GM23338 (cell line): Measurements from ENCODE around the gene MFGE8. TPM values are rescaled to one million over a fixed set of nuclear protein-coding genes. Genes with fewer than 3 reads are reported as not detected.

Source experiments
- ATAC-seq: fragments of 200-7000 bp; cut with Tn5 transposase; 3 replicates; pipeline ENCODE4 v1.9.1; 2020
- DNase-seq: peaks from one replicate; pipeline ENCODE4 v3.0.0-alpha.2; 2015; ENCODE audit warnings: low spot score
- H2AFZ ChIP-seq: fragments of 200-600 bp; sonication (generic); 2 replicates; pipeline ENCODE4 v1.8.0; 2016; ENCODE audit warnings: antibody characterized with exemption, mild to moderate bottlenecking, moderate library complexity
- H3F3A ChIP-seq: fragments of 200-600 bp; sonication (generic); replicated peaks from 2 replicates; pipeline ENCODE4 v1.8.0; 2017; ENCODE audit warnings: antibody characterized with exemption, mixed run types, low read depth
- H3K27ac ChIP-seq: fragments of 200-600 bp; sonication (generic); 2 replicates; pipeline ENCODE4 v1.6.1; 2016; ENCODE audit warnings: low read depth
- H3K27me3 ChIP-seq: fragments of 200-600 bp; sonication (generic); 2 replicates; pipeline ENCODE4 v1.8.0; 2016; ENCODE audit warnings: mild to moderate bottlenecking, mixed run types, moderate library complexity; ENCODE audit not compliant: insufficient read depth
- H3K36me3 ChIP-seq: fragments of 200-600 bp; sonication (generic); 2 replicates; pipeline ENCODE4 v1.8.0; 2016; ENCODE audit warnings: mild to moderate bottlenecking; ENCODE audit not compliant: insufficient read depth
- H3K4me1 ChIP-seq: fragments of 200-600 bp; sonication (generic); 2 replicates; pipeline ENCODE4 v1.8.0; 2016; ENCODE audit warnings: mild to moderate bottlenecking, moderate library complexity; ENCODE audit not compliant: insufficient read depth
- H3K4me2 ChIP-seq: fragments of 200-600 bp; sonication (generic); 2 replicates; pipeline ENCODE4 v1.7.1; 2017; ENCODE audit warnings: mixed run types
- H3K4me3 ChIP-seq: fragments of 200-600 bp; sonication (generic); 2 replicates; pipeline ENCODE4 v1.6.1; 2016; ENCODE audit warnings: mixed run types
- H3K79me2 ChIP-seq: fragments of 200-600 bp; sonication (generic); replicated peaks from 2 replicates; pipeline ENCODE4 v1.8.0; 2017; ENCODE audit warnings: mild to moderate bottlenecking; ENCODE audit not compliant: insufficient read depth
- H3K9me2 ChIP-seq: fragments of 200-600 bp; sonication (generic); 2 replicates; pipeline ENCODE4 v1.8.0; 2017; ENCODE audit not compliant: insufficient read depth
- H4K20me1 ChIP-seq: fragments of 200-600 bp; sonication (generic); replicated peaks from 2 replicates; pipeline ENCODE4 v1.8.0; 2017; ENCODE audit warnings: mild to moderate bottlenecking; ENCODE audit not compliant: insufficient read depth
- H3K27ac Mint-ChIP-seq: 2 replicates; pipeline ENCODE4 v1.8.0; 2020; ENCODE audit warnings: inconsistent platforms, mild to moderate bottlenecking, moderate library complexity, mixed read lengths
- H3K27me3 Mint-ChIP-seq: 3 replicates; pipeline ENCODE4 v1.8.0; 2022; ENCODE audit warnings: low read depth, mild to moderate bottlenecking, moderate library complexity, mixed read lengths, inconsistent platforms; ENCODE audit not compliant: insufficient read depth, poor library complexity
- H3K36me3 Mint-ChIP-seq: 3 replicates; pipeline ENCODE4 v1.8.0; 2021; ENCODE audit warnings: low read depth, mild to moderate bottlenecking, inconsistent platforms, moderate library complexity, mixed read lengths
- H3K4me1 Mint-ChIP-seq: 3 replicates; pipeline ENCODE4 v1.8.0; 2020; ENCODE audit warnings: mild to moderate bottlenecking, inconsistent platforms, mixed read lengths
- H3K4me3 Mint-ChIP-seq: 3 replicates; pipeline ENCODE4 v1.8.0; 2021; ENCODE audit warnings: moderate library complexity, mild to moderate bottlenecking, inconsistent platforms, mixed read lengths
- H3K9me3 Mint-ChIP-seq: 3 replicates; pipeline ENCODE4 v1.8.0; 2020; ENCODE audit warnings: moderate library complexity, mild to moderate bottlenecking, inconsistent platforms, mixed read lengths
- JUNB ChIP-seq: IDR thresholded peaks from one replicate; pipeline ENCODE4 v1.6.1; 2016; ENCODE audit warnings: antibody characterized with exemption; ENCODE audit not compliant: unreplicated experiment
- POLR2AphosphoS5 ChIP-seq: IDR thresholded peaks from 2 replicates; pipeline ENCODE4 v1.6.1; 2016; ENCODE audit warnings: antibody characterized with exemption, low read depth
- ZNF114 ChIP-seq: fragments of 250-450 bp; sonication (Bioruptor Pico); IDR thresholded peaks from 2 replicates; pipeline ENCODE4 v1.5.0; 2020; ENCODE audit warnings: mild to moderate bottlenecking, moderate library complexity
- polyA plus RNA-seq: library from polyadenylated mRNA; unstranded; fragments of >200 nt; fragmentation: Nextera tagmentation; extraction: Ambion mirVana; gene quantifications from 2 replicates; pipeline ENCODE4 v1.2.1, GENCODE V29; 2016
- total RNA-seq: library from RNA; depleted of rRNA; stranded (reverse); fragments of >200 nt; shearing (Covaris generic); gene quantifications from 2 replicates; pipeline ENCODE4 v1.2.3, GENCODE V29; 2014
- TF ChIP-seq, protein P1 (sequence below): fragments of 250-450 bp; sonication (Bioruptor Pico); IDR thresholded peaks from 2 replicates; pipeline ENCODE4 v1.5.0; 2020; ENCODE audit warnings: mild to moderate bottlenecking, moderate library complexity
- TF ChIP-seq, protein P2 (sequence below): IDR thresholded peaks from 2 replicates; pipeline ENCODE4 v1.6.1; 2016; ENCODE audit warnings: antibody characterized with exemption

The MFGE8 gene
- total and polyA plus RNA-seq, 2 experiments from 2014 or later = 279 to 671 TPM

DNA sequence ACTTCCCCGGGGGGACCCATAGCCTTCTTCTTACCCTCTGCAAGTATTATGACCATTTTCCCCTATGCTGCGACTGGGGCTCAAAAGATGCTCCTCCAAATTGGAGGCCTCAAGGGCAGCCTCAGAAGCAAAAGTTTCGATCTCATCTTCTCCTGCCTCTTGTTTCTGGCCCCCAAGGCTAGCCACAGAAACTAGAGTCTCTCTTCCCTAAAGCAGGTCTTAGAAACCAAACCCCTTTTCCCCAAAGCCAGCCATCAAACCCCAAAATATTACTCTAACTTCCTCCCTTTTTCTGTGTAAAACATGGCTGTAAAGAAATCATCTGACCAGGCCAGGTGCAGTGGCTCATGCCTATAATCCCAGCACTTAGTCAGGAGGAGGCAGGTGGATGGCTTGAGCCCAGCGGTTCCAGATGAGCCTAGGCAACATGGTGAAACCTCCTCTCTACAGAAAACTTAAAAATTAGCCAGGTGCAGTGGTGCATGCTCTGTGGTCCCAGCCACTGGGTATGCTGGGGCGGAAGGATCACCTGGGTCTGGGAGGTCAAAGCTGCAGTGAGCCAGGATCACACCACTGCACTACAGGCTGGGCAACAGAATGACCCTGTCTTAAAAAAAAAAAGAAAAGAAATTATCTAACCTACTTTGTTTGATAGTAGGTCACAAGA lies 36.7 kb upstream of the MFGE8 start:
- Histone ChIP-seq H2AFZ (peak overlapping the region; percentile 28; the same call in 1 of the 2 replicates), H3K4me1 (peaks cover 15% of the 10 kb centered on the region), H4K20me1 (no peaks in the 10 kb centered on the region), H3K4me2 (no peak overlapping the region), H3K79me2 (no peaks in the 10 kb centered on the region), H3F3A (no peaks in the 10 kb centered on the region), H3K4me3 (no peak overlapping the region), H3K27ac (no peak overlapping the region), H3K9me2 (no peaks in the 10 kb centered on the region), H3K27me3 (no peaks in the 10 kb centered on the region), H3K36me3 (no peaks in the 10 kb centered on the region; the same call in 1 of the 2 replicates)
- TF ChIP-seq, protein P1, sequence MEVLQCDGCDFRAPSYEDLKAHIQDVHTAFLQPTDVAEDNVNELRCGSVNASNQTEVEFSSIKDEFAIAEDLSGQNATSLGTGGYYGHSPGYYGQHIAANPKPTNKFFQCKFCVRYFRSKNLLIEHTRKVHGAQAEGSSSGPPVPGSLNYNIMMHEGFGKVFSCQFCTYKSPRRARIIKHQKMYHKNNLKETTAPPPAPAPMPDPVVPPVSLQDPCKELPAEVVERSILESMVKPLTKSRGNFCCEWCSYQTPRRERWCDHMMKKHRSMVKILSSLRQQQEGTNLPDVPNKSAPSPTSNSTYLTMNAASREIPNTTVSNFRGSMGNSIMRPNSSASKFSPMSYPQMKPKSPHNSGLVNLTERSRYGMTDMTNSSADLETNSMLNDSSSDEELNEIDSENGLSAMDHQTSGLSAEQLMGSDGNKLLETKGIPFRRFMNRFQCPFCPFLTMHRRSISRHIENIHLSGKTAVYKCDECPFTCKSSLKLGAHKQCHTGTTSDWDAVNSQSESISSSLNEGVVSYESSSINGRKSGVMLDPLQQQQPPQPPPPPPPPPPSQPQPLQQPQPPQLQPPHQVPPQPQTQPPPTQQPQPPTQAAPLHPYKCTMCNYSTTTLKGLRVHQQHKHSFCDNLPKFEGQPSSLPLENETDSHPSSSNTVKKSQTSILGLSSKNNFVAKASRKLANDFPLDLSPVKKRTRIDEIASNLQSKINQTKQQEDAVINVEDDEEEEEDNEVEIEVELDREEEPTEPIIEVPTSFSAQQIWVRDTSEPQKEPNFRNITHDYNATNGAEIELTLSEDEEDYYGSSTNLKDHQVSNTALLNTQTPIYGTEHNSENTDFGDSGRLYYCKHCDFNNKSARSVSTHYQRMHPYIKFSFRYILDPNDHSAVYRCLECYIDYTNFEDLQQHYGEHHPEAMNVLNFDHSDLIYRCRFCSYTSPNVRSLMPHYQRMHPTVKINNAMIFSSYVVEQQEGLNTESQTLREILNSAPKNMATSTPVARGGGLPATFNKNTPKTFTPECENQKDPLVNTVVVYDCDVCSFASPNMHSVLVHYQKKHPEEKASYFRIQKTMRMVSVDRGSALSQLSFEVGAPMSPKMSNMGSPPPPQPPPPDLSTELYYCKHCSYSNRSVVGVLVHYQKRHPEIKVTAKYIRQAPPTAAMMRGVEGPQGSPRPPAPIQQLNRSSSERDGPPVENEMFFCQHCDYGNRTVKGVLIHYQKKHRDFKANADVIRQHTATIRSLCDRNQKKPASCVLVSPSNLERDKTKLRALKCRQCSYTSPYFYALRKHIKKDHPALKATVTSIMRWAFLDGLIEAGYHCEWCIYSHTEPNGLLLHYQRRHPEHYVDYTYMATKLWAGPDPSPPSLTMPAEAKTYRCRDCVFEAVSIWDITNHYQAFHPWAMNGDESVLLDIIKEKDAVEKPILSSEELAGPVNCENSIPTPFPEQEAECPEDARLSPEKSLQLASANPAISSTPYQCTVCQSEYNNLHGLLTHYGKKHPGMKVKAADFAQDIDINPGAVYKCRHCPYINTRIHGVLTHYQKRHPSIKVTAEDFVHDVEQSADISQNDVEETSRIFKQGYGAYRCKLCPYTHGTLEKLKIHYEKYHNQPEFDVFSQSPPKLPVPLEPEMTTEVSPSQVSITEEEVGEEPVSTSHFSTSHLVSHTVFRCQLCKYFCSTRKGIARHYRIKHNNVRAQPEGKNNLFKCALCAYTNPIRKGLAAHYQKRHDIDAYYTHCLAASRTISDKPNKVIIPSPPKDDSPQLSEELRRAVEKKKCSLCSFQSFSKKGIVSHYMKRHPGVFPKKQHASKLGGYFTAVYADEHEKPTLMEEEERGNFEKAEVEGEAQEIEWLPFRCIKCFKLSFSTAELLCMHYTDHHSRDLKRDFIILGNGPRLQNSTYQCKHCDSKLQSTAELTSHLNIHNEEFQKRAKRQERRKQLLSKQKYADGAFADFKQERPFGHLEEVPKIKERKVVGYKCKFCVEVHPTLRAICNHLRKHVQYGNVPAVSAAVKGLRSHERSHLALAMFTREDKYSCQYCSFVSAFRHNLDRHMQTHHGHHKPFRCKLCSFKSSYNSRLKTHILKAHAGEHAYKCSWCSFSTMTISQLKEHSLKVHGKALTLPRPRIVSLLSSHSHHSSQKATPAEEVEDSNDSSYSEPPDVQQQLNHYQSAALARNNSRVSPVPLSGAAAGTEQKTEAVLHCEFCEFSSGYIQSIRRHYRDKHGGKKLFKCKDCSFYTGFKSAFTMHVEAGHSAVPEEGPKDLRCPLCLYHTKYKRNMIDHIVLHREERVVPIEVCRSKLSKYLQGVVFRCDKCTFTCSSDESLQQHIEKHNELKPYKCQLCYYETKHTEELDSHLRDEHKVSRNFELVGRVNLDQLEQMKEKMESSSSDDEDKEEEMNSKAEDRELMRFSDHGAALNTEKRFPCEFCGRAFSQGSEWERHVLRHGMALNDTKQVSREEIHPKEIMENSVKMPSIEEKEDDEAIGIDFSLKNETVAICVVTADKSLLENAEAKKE (CRISPR knock-in tag) = no peak
- TF ChIP-seq JUNB (no peak), ZNF114 (CRISPR knock-in tag) (no peak), POLR2AphosphoS5 (no peak)
- TF ChIP-seq, protein P2, sequence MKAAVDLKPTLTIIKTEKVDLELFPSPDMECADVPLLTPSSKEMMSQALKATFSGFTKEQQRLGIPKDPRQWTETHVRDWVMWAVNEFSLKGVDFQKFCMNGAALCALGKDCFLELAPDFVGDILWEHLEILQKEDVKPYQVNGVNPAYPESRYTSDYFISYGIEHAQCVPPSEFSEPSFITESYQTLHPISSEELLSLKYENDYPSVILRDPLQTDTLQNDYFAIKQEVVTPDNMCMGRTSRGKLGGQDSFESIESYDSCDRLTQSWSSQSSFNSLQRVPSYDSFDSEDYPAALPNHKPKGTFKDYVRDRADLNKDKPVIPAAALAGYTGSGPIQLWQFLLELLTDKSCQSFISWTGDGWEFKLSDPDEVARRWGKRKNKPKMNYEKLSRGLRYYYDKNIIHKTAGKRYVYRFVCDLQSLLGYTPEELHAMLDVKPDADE = no peak
- H3K36me3 Mint-ChIP-seq = peaks cover 12% of the 10 kb centered on the region
- H3K4me1 Mint-ChIP-seq = peaks cover 20% of the 10 kb centered on the region
- ATAC-seq (no peak), DNase-seq (no peak)
- peaks cover 11% of the 10 kb centered on the region for H3K27me3 Mint-ChIP-seq
- H3K9me3 Mint-ChIP-seq = peaks cover 15% of the 10 kb centered on the region
- no peak overlapping the region; the same call in 2 of the 3 replicates for H3K4me3 Mint-ChIP-seq
- H3K27ac Mint-ChIP-seq = no peak overlapping the region
